Glomerular visceral epithelial cell (primary cell): ENCODE measurements around the gene MS4A8.

Experiments used
- DNase-seq: peaks from one replicate; pipeline ENCODE4 v3.0.0-alpha.2; 2016; ENCODE audit errors: extremely low spot score

The MS4A8 gene

GRCh38 chr11:60763692-60764369, 64.4 kb downstream of the MS4A8 start:
- no peak for DNase-seq

- no peak for DNase-seq
Measured at GRCh38 chr11:60764879-60765278, 65.5 kb downstream of the MS4A8 start.

GRCh38 chr11:60765355-60765754, 65.9 kb downstream of the MS4A8 start:
- no peak for DNase-seq
